ENCODE results near the gene INSIG1.

Gene INSIG1

GRCh38 chr7:155316427-155317113, 18.9 kb downstream of the INSIG1 start:
- Histone ChIP-seq H3K9me3 (ENCODE audit: control insufficient read depth, insufficient read depth, low read depth, low read length) (no peaks in the 10 kb centered on the region), H3K4me1 (ENCODE audit: control insufficient read depth, insufficient read depth, low read length) (no peaks in the 10 kb centered on the region), H3K36me3 (ENCODE audit: control insufficient read depth in 2 of 2, insufficient read depth in 1 of 2, low read length in 2 of 2) (no peaks in the 10 kb centered on the region), H3K27ac (ENCODE audit: extremely low read depth, low read depth, low read length) (no peak overlapping the region), H3K4me3 (ENCODE audit: low read depth, low read length) (no peak overlapping the region)
- ChIA-PET POLR2A (no interaction called here), CTCF (no interaction called here)
- TF ChIP-seq ZNF350 (tag by site-specific recombination; IDR thresholded peaks at IDR 0.05) (no peak), ZFP69B (tag by site-specific recombination; IDR thresholded peaks at IDR 0.05) (no peak)

GRCh38 chr7:155317114-155317434, 19.4 kb downstream of the INSIG1 start:
- H3K27ac ChIP-seq (ENCODE audit: extremely low read depth, low read depth, low read length): no peak overlapping the region
- H3K4me1 ChIP-seq (ENCODE audit: control insufficient read depth, insufficient read depth, low read length): no peaks in the 10 kb centered on the region
- H3K36me3 ChIP-seq (ENCODE audit: control insufficient read depth in 2 of 2, insufficient read depth in 1 of 2, low read length in 2 of 2): no peaks in the 10 kb centered on the region
- ChIA-PET CTCF (no interaction called here), POLR2A (no interaction called here)
- no peaks in the 10 kb centered on the region for H3K9me3 ChIP-seq (ENCODE audit: control insufficient read depth, insufficient read depth, low read depth, low read length)
- peak; percentile 69 for TF ChIP-seq ZIC2 (tag by site-specific recombination; IDR thresholded peaks at IDR 0.05)
- no peak for TF ChIP-seq ZNF623 (tag by site-specific recombination; IDR thresholded peaks at IDR 0.05)
- H3K4me3 ChIP-seq (ENCODE audit: low read depth, low read length): no peak overlapping the region

- Histone ChIP-seq H3K9me3 (ENCODE audit: control insufficient read depth, insufficient read depth, low read depth, low read length) (no peaks in the 10 kb centered on the region), H3K4me3 (ENCODE audit: low read depth, low read length) (no peak overlapping the region), H3K27ac (ENCODE audit: extremely low read depth, low read depth, low read length) (no peak overlapping the region), H3K4me1 (ENCODE audit: control insufficient read depth, insufficient read depth, low read length) (no peaks in the 10 kb centered on the region), H3K36me3 (ENCODE audit: control insufficient read depth in 2 of 2, insufficient read depth in 1 of 2, low read length in 2 of 2) (no peaks in the 10 kb centered on the region)
- CTCF ChIA-PET: no interaction called here
- POLR2A ChIA-PET: no interaction called here
- TF ChIP-seq RBAK (tag by site-specific recombination; IDR thresholded peaks at IDR 0.05) (0 out of 2 replicates have a peak, but pooled peaks have one; percentile 18), ZNF791 (tag by site-specific recombination; IDR thresholded peaks at IDR 0.05) (0 out of 2 replicates have a peak, but pooled peaks have one; percentile 56), ZNF513 (tag by site-specific recombination; IDR thresholded peaks at IDR 0.05) (peak; percentile 92), ZNF112 (tag by site-specific recombination; IDR thresholded peaks at IDR 0.05) (0 out of 2 replicates have a peak, but pooled peaks have one; percentile 19), ZNF610 (tag by site-specific recombination; IDR thresholded peaks at IDR 0.05; ENCODE audit: borderline replicate concordance) (no peak), ATF2 (tag by site-specific recombination; IDR thresholded peaks at IDR 0.05; ENCODE audit: low read depth) (peak; percentile 74), PATZ1 (tag by site-specific recombination; IDR thresholded peaks at IDR 0.05) (no peak), SALL2 (tag by site-specific recombination; IDR thresholded peaks at IDR 0.05; ENCODE audit: borderline replicate concordance) (peak; percentile 62; the same call in 1 of the 2 replicates), ZBTB17 (tag by site-specific recombination; IDR thresholded peaks at IDR 0.05) (0 out of 2 replicates have a peak, but pooled peaks have one; percentile 36), ZNF521 (tag by site-specific recombination; IDR thresholded peaks at IDR 0.05) (0 out of 2 replicates have a peak, but pooled peaks have one; percentile 40), SCRT1 (tag by site-specific recombination; IDR thresholded peaks at IDR 0.05; ENCODE audit: borderline replicate concordance) (no peak)
Measured at GRCh38 chr7:155318245-155318644, 20.6 kb downstream of the INSIG1 start.
